MCF 10A (cell line): ENCODE results near the gene TRABD2A. TPM values are rescaled to one million over a fixed set of nuclear protein-coding genes. Genes with fewer than 3 reads are reported as not detected.

Experiments
- BruUV-seq: library from RNA; stranded (reverse); fragments of 400-500 nt; replicated peaks from 2 replicates; lab custom pipeline; 2021; lab: Mats Ljungman, UMichigan
- CTCF ChIA-PET: fragments of 300-600 bp; sonication (Branson Sonifier 250); formaldehyde crosslinking; extraction: SDS; loops from one replicate; lab custom pipeline; 2021; ENCODE audit warnings: antibody characterized with exemption, inconsistent platforms; lab: Yijun Ruan, JAX
- POLR2A ChIA-PET: fragments of 300-600, 350-650 bp; sonication (Branson Sonifier 250); formaldehyde crosslinking; extraction: SDS; loops from one replicate; lab custom pipeline; 2020; ENCODE audit warnings: antibody characterized with exemption, inconsistent platforms; lab: Yijun Ruan, JAX
- DNase-seq: peaks from one replicate; pipeline ENCODE4 v3.0.0-alpha.2; 2018; ENCODE audit not compliant: unreplicated experiment
- H3K27ac Mint-ChIP-seq: one replicate; pipeline ENCODE4 v1.8.0; 2022; ENCODE audit warnings: mild to moderate bottlenecking, low read depth, mixed read lengths; ENCODE audit not compliant: unreplicated experiment
- H3K27me3 Mint-ChIP-seq: one replicate; pipeline ENCODE4 v1.8.0; 2022; ENCODE audit warnings: mixed read lengths; ENCODE audit not compliant: insufficient read depth, unreplicated experiment
- H3K36me3 Mint-ChIP-seq: one replicate; pipeline ENCODE4 v1.8.0; 2022; ENCODE audit warnings: mild to moderate bottlenecking, moderate library complexity, mixed read lengths; ENCODE audit not compliant: insufficient read depth, unreplicated experiment
- H3K4me1 Mint-ChIP-seq: one replicate; pipeline ENCODE4 v1.8.0; 2022; ENCODE audit warnings: mixed read lengths; ENCODE audit not compliant: insufficient read depth, unreplicated experiment
- H3K4me3 Mint-ChIP-seq: one replicate; pipeline ENCODE4 v1.8.0; 2022; ENCODE audit warnings: mild to moderate bottlenecking, moderate library complexity, mixed read lengths; ENCODE audit not compliant: unreplicated experiment
- H3K9me3 Mint-ChIP-seq: one replicate; pipeline ENCODE4 v1.8.0; 2022; ENCODE audit warnings: mixed read lengths; ENCODE audit not compliant: unreplicated experiment
- intact Hi-C: fragments of 100-400 bp; cut with micrococcal nuclease; formaldehyde crosslinking; loops from 2 replicates; pipeline ENCODE4 v1.14.1; 2022
- total RNA-seq: library from RNA; stranded (reverse); gene quantifications from 2 replicates; pipeline ENCODE4 v1.2.3, GENCODE V29; 2022
- TF ChIP-seq, protein P1 (sequence below): fragments of 200-600 bp; IDR thresholded peaks from one replicate; pipeline ENCODE4 v1.8.0; 2022; ENCODE audit warnings: antibody characterized with exemption, mild to moderate bottlenecking; ENCODE audit not compliant: unreplicated experiment

TRABD2A gene
- total RNA-seq, 1 experiment from 2014 or later, result 20.0 TPM

- ChIA-PET POLR2A (no interaction called here), CTCF (interaction anchor here (0.5 to 0.6 kb wide), 2 partner anchors 19 to 35 kb away, joined by 3 read pairs; no protein-coding TSS in a partner anchor)
- H3K27me3 Mint-ChIP-seq, result no peaks in the 10 kb centered on the region
- no peaks in the 10 kb centered on the region for H3K36me3 Mint-ChIP-seq
- intact Hi-C loops, result no loop called here
- no peak overlapping the region for H3K4me3 Mint-ChIP-seq
- no peak overlapping the region for H3K27ac Mint-ChIP-seq
- H3K4me1 Mint-ChIP-seq, result peaks cover 16% of the 10 kb centered on the region
- TF ChIP-seq, protein P1, sequence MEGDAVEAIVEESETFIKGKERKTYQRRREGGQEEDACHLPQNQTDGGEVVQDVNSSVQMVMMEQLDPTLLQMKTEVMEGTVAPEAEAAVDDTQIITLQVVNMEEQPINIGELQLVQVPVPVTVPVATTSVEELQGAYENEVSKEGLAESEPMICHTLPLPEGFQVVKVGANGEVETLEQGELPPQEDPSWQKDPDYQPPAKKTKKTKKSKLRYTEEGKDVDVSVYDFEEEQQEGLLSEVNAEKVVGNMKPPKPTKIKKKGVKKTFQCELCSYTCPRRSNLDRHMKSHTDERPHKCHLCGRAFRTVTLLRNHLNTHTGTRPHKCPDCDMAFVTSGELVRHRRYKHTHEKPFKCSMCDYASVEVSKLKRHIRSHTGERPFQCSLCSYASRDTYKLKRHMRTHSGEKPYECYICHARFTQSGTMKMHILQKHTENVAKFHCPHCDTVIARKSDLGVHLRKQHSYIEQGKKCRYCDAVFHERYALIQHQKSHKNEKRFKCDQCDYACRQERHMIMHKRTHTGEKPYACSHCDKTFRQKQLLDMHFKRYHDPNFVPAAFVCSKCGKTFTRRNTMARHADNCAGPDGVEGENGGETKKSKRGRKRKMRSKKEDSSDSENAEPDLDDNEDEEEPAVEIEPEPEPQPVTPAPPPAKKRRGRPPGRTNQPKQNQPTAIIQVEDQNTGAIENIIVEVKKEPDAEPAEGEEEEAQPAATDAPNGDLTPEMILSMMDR, result no peak
- H3K9me3 Mint-ChIP-seq, result no peaks in the 10 kb centered on the region
- no peak for DNase-seq
- no TSS peak for BruUV-seq
Measured at GRCh38 chr2:84846741-84847142, 34.1 kb downstream of the TRABD2A start.

GRCh38 chr2:84846041-84846663 is 34.7 kb downstream of the TRABD2A start:
- no peak for DNase-seq
- intact Hi-C loops, result no loop called here
- no TSS peak for BruUV-seq
- TF ChIP-seq, protein P1, result no peak
- Mint-ChIP-seq H3K4me3 (no peak overlapping the region), H3K27me3 (no peaks in the 10 kb centered on the region), H3K36me3 (no peaks in the 10 kb centered on the region), H3K4me1 (peaks cover 16% of the 10 kb centered on the region), H3K27ac (peak overlapping the region; percentile 50), H3K9me3 (no peaks in the 10 kb centered on the region)
- ChIA-PET CTCF (interaction anchor here (0.6 to 0.7 kb wide), 2 partner anchors 82 to 103 kb away, joined by 3 read pairs; no protein-coding TSS in a partner anchor), POLR2A (no interaction called here)

DNA sequence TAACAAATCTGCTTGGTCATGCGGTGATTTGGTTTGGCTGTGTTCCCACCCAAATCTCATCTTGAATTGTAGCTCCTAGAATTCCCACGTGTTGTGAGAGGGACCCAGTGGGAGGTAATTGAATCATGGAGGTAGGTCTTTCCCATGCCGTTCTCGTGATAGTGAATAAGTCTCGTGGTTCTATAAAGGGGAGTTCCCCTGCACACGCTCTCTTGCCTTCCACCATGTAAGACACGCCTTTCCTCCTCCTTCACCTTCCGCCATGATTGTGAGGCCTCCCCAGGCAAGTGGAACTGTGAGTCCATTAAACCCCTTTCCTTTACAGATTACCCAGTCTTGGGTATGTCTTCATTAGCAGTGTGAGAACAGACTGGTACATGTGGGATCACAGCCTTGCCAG is 36.7 kb downstream of the TRABD2A start:
- CTCF ChIA-PET, result no interaction called here
- intact Hi-C loops, result no loop called here
- no peaks in the 10 kb centered on the region for H3K27me3 Mint-ChIP-seq

GRCh38 chr2:84841577-84841976 is 39.3 kb downstream of the TRABD2A start:
- no peak overlapping the region for H3K4me3 Mint-ChIP-seq
- intact Hi-C loops, result no loop called here

More for the DNA sequence above, 36.7 kb downstream of the TRABD2A start:
- H3K36me3 Mint-ChIP-seq, result no peaks in the 10 kb centered on the region
- no peak for DNase-seq
- POLR2A ChIA-PET, result no interaction called here
- H3K4me3 Mint-ChIP-seq, result no peak overlapping the region
- TF ChIP-seq, protein P1, result no peak
- no peaks in the 10 kb centered on the region for H3K9me3 Mint-ChIP-seq
- H3K27ac Mint-ChIP-seq, result no peak overlapping the region
- H3K4me1 Mint-ChIP-seq, result peaks cover 14% of the 10 kb centered on the region
- BruUV-seq, result no TSS peak

More at GRCh38 chr2:84841577-84841976, 39.3 kb downstream of the TRABD2A start:
- BruUV-seq, result no TSS peak
- Mint-ChIP-seq H3K36me3 (peaks cover 8% of the 10 kb centered on the region), H3K27me3 (no peaks in the 10 kb centered on the region), H3K9me3 (peaks cover 4% of the 10 kb centered on the region), H3K4me1 (peaks cover 12% of the 10 kb centered on the region), H3K27ac (no peak overlapping the region)
- TF ChIP-seq, protein P1, result no peak
- ChIA-PET POLR2A (no interaction called here), CTCF (interaction anchor here (0.6 to 1.0 kb wide), 3 partner anchors 8 to 320 kb away, joined by 3 to 5 read pairs (median 3); no protein-coding TSS in a partner anchor)
- no peak for DNase-seq
